Endothelial cell of umbilical vein (primary cell): Measurements from ENCODE around the gene SYMPK. TPM values are rescaled to one million over a fixed set of nuclear protein-coding genes. Genes with fewer than 3 reads are reported as not detected.

Source experiments
- Bru-seq: library from RNA; stranded (reverse); fragments of 400-500 nt; gene quantifications from one replicate; lab custom pipeline; 2021; lab: Mats Ljungman, UMichigan
- BruChase-seq, 2 experiments: library from RNA; stranded (reverse); fragments of 400-500 nt; gene quantifications; one replicate each; lab custom pipeline; 2021; lab: Mats Ljungman, UMichigan
- BruUV-seq: library from RNA; stranded (reverse); fragments of 400-500 nt; replicated peaks from 2 replicates; lab custom pipeline; 2021; lab: Mats Ljungman, UMichigan
- CTCF ChIA-PET: fragments of 300-600, 350-600 bp; sonication (Branson Sonifier 250); formaldehyde crosslinking; loops from one replicate; lab custom pipeline; 2021; ENCODE audit warnings: antibody characterized with exemption, inconsistent platforms; lab: Charles Lee
- POLR2A ChIA-PET: fragments of 300-600, 350-600 bp; sonication (Branson Sonifier 250); formaldehyde crosslinking; loops from one replicate; lab custom pipeline; 2021; ENCODE audit warnings: antibody characterized with exemption, inconsistent platforms; lab: Charles Lee
- DNase-seq: peaks from one replicate; pipeline ENCODE4 v3.0.0-alpha.2; 2011; ENCODE audit warnings: low read depth, low spot score
- FAIRE-seq: peaks from 2 replicates; lab custom pipeline; 2011; peaks lifted over from hg19 to GRCh38; lab: Jason Lieb, UNC
- H2AFZ ChIP-seq: 2 replicates; pipeline ENCODE4 v1.6.0; 2012; ENCODE audit warnings: low read depth, low read length, control low read depth, inconsistent platforms
- H3K27ac ChIP-seq: 2 replicates; pipeline ENCODE4 v1.5.1; 2011; ENCODE audit warnings: low read depth, mild to moderate bottlenecking, control low read depth, low read length, moderate library complexity; ENCODE audit not compliant: insufficient read depth
- H3K27me3 ChIP-seq, 2 experiments: 2 replicates each; pipeline versions ENCODE4 v1.6.0 to v1.6.1; 2011; ENCODE audit warnings: low read length in 2 of 2, mixed read lengths in 1 of 2; ENCODE audit not compliant: control insufficient read depth in 2 of 2, insufficient read depth in 2 of 2
- H3K36me3 ChIP-seq, 2 experiments: 2 replicates in 1 of 2; 3 replicates in 1 of 2; pipeline ENCODE4 v1.5.1; 2011; ENCODE audit warnings: low read length in 2 of 2, mild to moderate bottlenecking in 1 of 2, moderate library complexity in 1 of 2; ENCODE audit not compliant: control insufficient read depth in 2 of 2, insufficient read depth in 2 of 2; ENCODE audit errors: extremely low read depth in 1 of 2
- H3K4me1 ChIP-seq: 3 replicates; pipeline ENCODE4 v1.5.1; 2011; ENCODE audit warnings: mild to moderate bottlenecking, low read length; ENCODE audit not compliant: control insufficient read depth, insufficient read depth; ENCODE audit errors: extremely low read depth
- H3K4me2 ChIP-seq: 2 replicates; pipeline ENCODE4 v1.6.1; 2011; ENCODE audit warnings: low read length, control low read depth, mixed read lengths; ENCODE audit not compliant: insufficient read depth
- H3K4me3 ChIP-seq, 3 experiments: fragments of 200-600 bp in 1 of 3; sonication (generic), shearing (Covaris generic) in 1 of 3; replicated peaks in 1 of 3; 2 replicates each; pipeline ENCODE4 v1.5.1; 2011 to 2016; ENCODE audit warnings: control low read depth in 3 of 3, low read length in 3 of 3, mild to moderate bottlenecking in 2 of 3, inconsistent platforms in 1 of 3, low read depth in 1 of 3, moderate library complexity in 1 of 3; ENCODE audit not compliant: insufficient read depth in 1 of 3
- H3K79me2 ChIP-seq: 2 replicates; pipeline ENCODE4 v1.6.0; 2012; ENCODE audit warnings: low read length, inconsistent platforms; ENCODE audit not compliant: control insufficient read depth, insufficient read depth
- H3K9ac ChIP-seq: replicated peaks from 2 replicates; pipeline ENCODE3; 2011; ENCODE audit warnings: low read length, control low read depth; ENCODE audit not compliant: insufficient read depth; ENCODE audit errors: extremely low read depth
- H3K9me1 ChIP-seq: replicated peaks from 3 replicates; pipeline ENCODE4 v1.6.0; 2011; ENCODE audit warnings: mild to moderate bottlenecking, low read length; ENCODE audit not compliant: control insufficient read depth, insufficient read depth; ENCODE audit errors: extremely low read depth
- H3K9me3 ChIP-seq: replicated peaks from 2 replicates; pipeline ENCODE4 v1.5.1; 2012; ENCODE audit warnings: low read length, inconsistent platforms; ENCODE audit not compliant: control insufficient read depth, insufficient read depth
- H4K20me1 ChIP-seq: replicated peaks from 2 replicates; pipeline ENCODE3; 2011; ENCODE audit warnings: mild to moderate bottlenecking, low read length; ENCODE audit not compliant: control insufficient read depth, insufficient read depth; ENCODE audit errors: extremely low read depth
- CTCF ChIP-seq, 2 donors: IDR thresholded peaks; 1 replicate in 1 of 2; 2 replicates in 1 of 2; pipeline ENCODE4 v1.5.1; 2011; ENCODE audit warnings: low read length in 2 of 2, mild to moderate bottlenecking in 2 of 2, moderate library complexity in 2 of 2, control low read depth in 1 of 2, inconsistent platforms in 1 of 2, low read depth in 1 of 2; ENCODE audit not compliant: insufficient read depth in 1 of 2; ENCODE audit errors: extremely low read depth in 1 of 2
- JUN ChIP-seq: IDR thresholded peaks from 2 replicates; pipeline ENCODE4 v1.6.1; 2011; ENCODE audit warnings: borderline replicate concordance, low read depth; ENCODE audit not compliant: insufficient read length, insufficient read depth
- MAX ChIP-seq: IDR thresholded peaks from 2 replicates; pipeline ENCODE4 v1.6.1; 2011; ENCODE audit not compliant: insufficient read depth, insufficient read length
- MYC ChIP-seq: IDR thresholded peaks from one replicate; pipeline ENCODE4 v1.6.1; 2011; ENCODE audit warnings: mild to moderate bottlenecking, low read depth, low read length
- POLR2A ChIP-seq: IDR thresholded peaks from 2 replicates; pipeline ENCODE4 v1.6.1; 2012; ENCODE audit warnings: low read depth, mild to moderate bottlenecking, control low read depth, low read length
- POLR2AphosphoS5 ChIP-seq: IDR thresholded peaks from 2 replicates; pipeline ENCODE4 v1.6.1; 2012; ENCODE audit warnings: low read depth, mild to moderate bottlenecking, control low read depth, low read length, moderate library complexity; ENCODE audit not compliant: insufficient read depth
- dilution Hi-C: fragments of 300-500 bp; cut with MboI; formaldehyde crosslinking; loops from one replicate; pipeline ENCODE4 v1.15.0; 2019; ENCODE audit warnings: low sequenced_read_pairs; ENCODE audit not compliant: extremely low pct_ligation_motif_present
- intact Hi-C: fragments of 100-400 bp; cut with micrococcal nuclease; formaldehyde crosslinking; loops from one replicate; pipeline ENCODE4 v1.10.0; 2022
- long read RNA-seq: library from polyadenylated mRNA; stranded (forward); transcript quantifications from one replicate; pipeline ENCODE4 v2.0.0, GENCODE V29; 2021
- polyA minus RNA-seq, 3 experiments: library from RNA; depleted of rRNA, polyadenylated mRNA; stranded (reverse); fragments of >200 nt; gene quantifications; 1 replicate in 1 of 3; 2 replicates in 2 of 3; pipeline ENCODE4 v1.2.3, GENCODE V29; 2011
- polyA plus RNA-seq, 4 experiments: library from polyadenylated mRNA; depleted of rRNA in 3 of 4; stranded (reverse) in 3 of 4; unstranded in 1 of 4; fragments of >200 nt; gene quantifications; 2 replicates each; pipeline versions ENCODE4 v1.2.1 to v1.2.3, GENCODE V29; 2011 to 2012; ENCODE audit warnings: missing spikeins in 1 of 4
- total RNA-seq: library from RNA; stranded (reverse); gene quantifications from 2 replicates; pipeline ENCODE4 v1.2.3, GENCODE V29; 2021

SYMPK gene
- total RNA-seq (94.5 and 95.7 TPM in 2 replicates), polyA plus RNA-seq (89.8 and 104 TPM in 2 replicates), polyA minus RNA-seq (110 and 130 TPM in 2 replicates), Bru-seq, nascent RNA (percentile 76 among the genes with signal in this experiment), BruChase-seq, experiment 1, labeled RNA remaining after a 6-hour chase (percentile 88 among the genes with signal in this experiment), BruChase-seq, experiment 2, labeled RNA remaining after a 2-hour chase (percentile 89 among the genes with signal in this experiment)
- 72.6 and 78.3 TPM in 2 replicates for polyA plus RNA-seq (2011; cell fraction: cytosol; rRNA removed)
- 199 and 231 TPM in 2 replicates for polyA plus RNA-seq (2011; cell fraction: nucleus; rRNA removed)
- polyA plus RNA-seq (2012), result 56.8 and 66.9 TPM in 2 replicates
- 47.6 TPM for polyA minus RNA-seq (2011; cell fraction: cytosol; rRNA and poly(A)+ RNA removed)
- polyA minus RNA-seq (2011; cell fraction: nucleus; rRNA and poly(A)+ RNA removed), result 58.9 and 68.7 TPM in 2 replicates
- long read RNA-seq, full-length matches to known transcripts, result 13 of 51 reads
- long read RNA-seq, partial matches to known transcripts, result 25 of 51 reads
- long read RNA-seq, other reads (novel, unspliced or antisense), result 13 of 51 reads

- Histone ChIP-seq H3K9me1 (no peaks in the 10 kb centered on the region), H3K4me1 (peaks cover 4% of the 10 kb centered on the region), H3K9me3 (no peaks in the 10 kb centered on the region), H3K27me3 (peaks cover 20 to 22% of the 10 kb centered on the region in 2 experiments), H3K79me2 (peaks cover 33% of the 10 kb centered on the region), H3K9ac (peak within 1 kb of the TSS; percentile 68), H3K4me2 (peak within 1 kb of the TSS; percentile 71), H4K20me1 (no peaks in the 10 kb centered on the region), H3K27ac (peak within 1 kb of the TSS; percentile 53), H3K4me3 (peak within 1 kb of the TSS; percentile 49 to 90 (median 86)), H2AFZ (peak within 1 kb of the TSS; percentile 76), H3K36me3 (peaks cover 2 to 6% of the 10 kb centered on the region in 2 experiments)
- intact Hi-C loops (loop anchor here (1.0 kb wide), 2 partner anchors 21 to 45 kb away; no protein-coding TSS in a partner anchor), dilution Hi-C loops (no loop called here)
- TF ChIP-seq MAX (peak; percentile 32), POLR2AphosphoS5 (peak; percentile 87), JUN (no peak), POLR2A (peak; percentile 90), MYC (peak; percentile 2), CTCF (IDR thresholded peaks at IDR 0.05; ENCODE audit: extremely low read depth in 1 of 2, insufficient read depth in 1 of 2, low read depth in 1 of 2, low read length in 2 of 2) (no peak)
- FAIRE-seq (peak; percentile 100), DNase-seq (peak; percentile 99)
- CTCF ChIA-PET, result interaction anchor here (0.8 to 2.6 kb wide), 14 partner anchors 12 to 216 kb away, joined by 3 to 24 read pairs (median 5); partner anchors contain the start of genes IRF2BP1 and SIX5
- POLR2A ChIA-PET, result interaction anchor here (0.7 to 0.9 kb wide), 2 partner anchors 92 to 93 kb away, joined by 3 to 7 read pairs; partner anchors contain the start of gene SIX5
- TSS peak; percentile 96 for BruUV-seq
Observed at GRCh38 chr19:45862564-45863334, at the start of gene SYMPK. Gene SYMPK, minus strand, starts transcription at chr19:45863147. Its CDS starts 8,652 bp downstream, at chr19:45854495.
